NCI-H460 (cell line): ENCODE results near the gene NRDE2. TPM values are rescaled to one million over a fixed set of nuclear protein-coding genes. Genes with fewer than 3 reads are reported as not detected.

Experiments used
- total RNA-seq: library from RNA; depleted of rRNA; stranded (reverse); fragments of >200 nt; shearing (Covaris generic); gene quantifications from 2 replicates; pipeline ENCODE4 v1.2.3, GENCODE V29; 2014; rRNA removed

Gene NRDE2
- total RNA-seq, 1 experiment from 2014 or later = 11.4 TPM

Other genes with a start within 250 kb of the NRDE2 start
- 291 TPM in 2 replicates for gene PSMC1, start 75.4 kb downstream of the NRDE2 start, total RNA-seq
- gene CALM1, start 65.1 kb upstream of the NRDE2 start, total RNA-seq = 672 and 721 TPM in 2 replicates